ENCODE data around the gene PRSS1.
"Not testable (repeated sequence)": the region's sequence is repeated elsewhere in the genome, so short reads cannot be mapped to it uniquely, and the experiment has no call there.

PRSS1 gene

DNA sequence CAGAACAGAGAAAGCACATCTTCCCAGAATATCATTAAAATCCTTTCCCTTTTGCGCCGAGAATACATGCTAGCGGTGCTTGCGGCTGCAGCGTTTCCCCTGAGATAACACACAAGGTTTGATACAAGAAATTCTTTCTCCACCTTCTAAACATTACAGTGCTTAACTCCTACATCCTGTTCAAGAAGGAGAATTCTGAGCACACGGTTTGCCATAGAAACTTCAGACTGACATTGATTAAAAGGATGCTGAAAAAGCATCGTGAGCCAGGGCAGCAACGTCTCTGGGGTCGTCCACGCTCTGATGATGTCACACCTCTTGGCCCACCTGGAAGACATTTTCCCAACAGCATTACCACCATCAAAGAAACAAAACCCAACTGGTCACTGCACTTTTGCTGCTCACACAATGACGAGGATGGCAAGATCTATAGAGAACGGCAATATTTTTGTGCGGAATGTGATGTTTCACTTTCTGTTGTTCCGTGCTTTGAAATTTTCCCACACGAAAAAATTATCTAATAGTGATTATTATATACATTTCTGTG is 27.0 kb upstream of the PRSS1 start:
- TF ChIP-seq, protein P1, sequence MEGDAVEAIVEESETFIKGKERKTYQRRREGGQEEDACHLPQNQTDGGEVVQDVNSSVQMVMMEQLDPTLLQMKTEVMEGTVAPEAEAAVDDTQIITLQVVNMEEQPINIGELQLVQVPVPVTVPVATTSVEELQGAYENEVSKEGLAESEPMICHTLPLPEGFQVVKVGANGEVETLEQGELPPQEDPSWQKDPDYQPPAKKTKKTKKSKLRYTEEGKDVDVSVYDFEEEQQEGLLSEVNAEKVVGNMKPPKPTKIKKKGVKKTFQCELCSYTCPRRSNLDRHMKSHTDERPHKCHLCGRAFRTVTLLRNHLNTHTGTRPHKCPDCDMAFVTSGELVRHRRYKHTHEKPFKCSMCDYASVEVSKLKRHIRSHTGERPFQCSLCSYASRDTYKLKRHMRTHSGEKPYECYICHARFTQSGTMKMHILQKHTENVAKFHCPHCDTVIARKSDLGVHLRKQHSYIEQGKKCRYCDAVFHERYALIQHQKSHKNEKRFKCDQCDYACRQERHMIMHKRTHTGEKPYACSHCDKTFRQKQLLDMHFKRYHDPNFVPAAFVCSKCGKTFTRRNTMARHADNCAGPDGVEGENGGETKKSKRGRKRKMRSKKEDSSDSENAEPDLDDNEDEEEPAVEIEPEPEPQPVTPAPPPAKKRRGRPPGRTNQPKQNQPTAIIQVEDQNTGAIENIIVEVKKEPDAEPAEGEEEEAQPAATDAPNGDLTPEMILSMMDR (IDR thresholded peaks at IDR 0.05; ENCODE audit: poor library complexity, severe bottlenecking), result no peak
- ATAC-seq (ENCODE audit: low read depth), result no peak

DNA sequence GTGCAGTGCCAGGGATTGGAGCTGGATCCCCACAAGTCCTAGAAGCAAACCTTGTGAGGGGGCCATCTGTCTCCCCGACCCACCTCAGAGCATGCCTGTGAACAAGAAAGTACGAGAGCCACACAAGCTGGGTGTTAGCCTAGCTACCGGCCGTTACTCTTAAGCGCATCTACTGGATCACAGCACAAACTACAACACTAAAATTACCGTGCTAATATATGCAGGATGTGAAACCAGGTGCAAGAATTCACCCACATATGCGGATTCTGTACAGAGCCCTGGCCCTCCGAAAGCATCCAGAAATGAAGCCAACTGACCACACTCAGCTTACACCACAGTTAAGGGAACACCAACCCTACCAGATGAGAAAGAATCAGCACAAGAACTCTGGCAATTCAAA is 16.0 kb upstream of the PRSS1 start:
- H3K4me1 ChIP-seq (ENCODE audit: insufficient read depth, poor library complexity, severe bottlenecking), result no peaks in the 10 kb centered on the region
- H3K9me3 ChIP-seq (ENCODE audit: severe bottlenecking), result no peaks in the 10 kb centered on the region
- no peaks in the 10 kb centered on the region for H3K36me3 ChIP-seq (ENCODE audit: low read depth)
- peaks cover 24% of the 10 kb centered on the region for H3K27me3 ChIP-seq (ENCODE audit: insufficient read depth, poor library complexity, severe bottlenecking)
- no peak for DNase-seq (ENCODE audit: low spot score)
- H3K4me3 ChIP-seq (ENCODE audit: severe bottlenecking), result no peak overlapping the region
- TF ChIP-seq, protein P1 (IDR thresholded peaks at IDR 0.05; ENCODE audit: poor library complexity, severe bottlenecking), result no peak
- H3K27ac ChIP-seq (ENCODE audit: poor library complexity, severe bottlenecking), result no peak overlapping the region
- ATAC-seq (ENCODE audit: low read depth), result no peak

More for the DNA sequence above, 27.0 kb upstream of the PRSS1 start:
- no peaks in the 10 kb centered on the region for H3K36me3 ChIP-seq (ENCODE audit: low read depth)
- no peak for DNase-seq (ENCODE audit: low spot score)
- H3K9me3 ChIP-seq (ENCODE audit: severe bottlenecking), result no peaks in the 10 kb centered on the region
- no peak overlapping the region for H3K27ac ChIP-seq (ENCODE audit: poor library complexity, severe bottlenecking)
- no peaks in the 10 kb centered on the region for H3K27me3 ChIP-seq (ENCODE audit: insufficient read depth, poor library complexity, severe bottlenecking)
- H3K4me3 ChIP-seq (ENCODE audit: severe bottlenecking), result no peak overlapping the region
- no peaks in the 10 kb centered on the region for H3K4me1 ChIP-seq (ENCODE audit: insufficient read depth, poor library complexity, severe bottlenecking)

DNA sequence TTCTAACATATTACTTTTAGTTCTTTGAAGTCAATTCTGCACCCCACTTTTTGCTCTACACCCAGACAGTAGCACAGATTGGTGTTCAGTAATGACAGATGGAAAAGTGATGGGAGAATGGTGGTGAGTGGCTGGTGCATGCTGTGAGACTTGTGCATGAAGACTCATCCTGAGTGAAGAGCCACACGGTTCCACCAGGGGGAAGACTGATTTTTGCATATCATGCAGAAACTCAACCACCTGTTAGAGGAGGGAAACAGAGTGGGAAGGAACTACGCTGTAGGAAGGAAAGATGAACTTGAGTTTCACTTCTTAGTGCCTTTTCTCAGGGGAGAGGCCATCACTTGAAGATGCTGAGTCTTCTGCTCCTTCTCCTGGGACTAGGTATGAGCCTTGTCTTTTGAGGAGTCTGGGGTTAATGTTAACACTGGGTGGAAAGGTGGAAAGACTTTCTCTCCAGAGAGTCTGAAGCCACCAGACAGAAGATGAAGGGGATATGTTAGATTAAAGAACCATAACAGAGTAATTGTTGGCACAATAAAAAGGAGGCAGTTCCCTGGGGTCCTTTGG is 9.3 kb upstream of the PRSS1 start:
- no peak overlapping the region for H3K4me3 ChIP-seq (ENCODE audit: severe bottlenecking)
- TF ChIP-seq, protein P1 (IDR thresholded peaks at IDR 0.05; ENCODE audit: poor library complexity, severe bottlenecking), result no peak
- no peak for ATAC-seq (ENCODE audit: low read depth)
- H3K4me1 ChIP-seq (ENCODE audit: insufficient read depth, poor library complexity, severe bottlenecking), result no peaks in the 10 kb centered on the region
- H3K27ac ChIP-seq (ENCODE audit: poor library complexity, severe bottlenecking), result no peak overlapping the region
- H3K36me3 ChIP-seq (ENCODE audit: low read depth), result no peaks in the 10 kb centered on the region
- no peaks in the 10 kb centered on the region for H3K27me3 ChIP-seq (ENCODE audit: insufficient read depth, poor library complexity, severe bottlenecking)
- no peaks in the 10 kb centered on the region for H3K9me3 ChIP-seq (ENCODE audit: severe bottlenecking)
- DNase-seq (ENCODE audit: low spot score), result no peak

DNA sequence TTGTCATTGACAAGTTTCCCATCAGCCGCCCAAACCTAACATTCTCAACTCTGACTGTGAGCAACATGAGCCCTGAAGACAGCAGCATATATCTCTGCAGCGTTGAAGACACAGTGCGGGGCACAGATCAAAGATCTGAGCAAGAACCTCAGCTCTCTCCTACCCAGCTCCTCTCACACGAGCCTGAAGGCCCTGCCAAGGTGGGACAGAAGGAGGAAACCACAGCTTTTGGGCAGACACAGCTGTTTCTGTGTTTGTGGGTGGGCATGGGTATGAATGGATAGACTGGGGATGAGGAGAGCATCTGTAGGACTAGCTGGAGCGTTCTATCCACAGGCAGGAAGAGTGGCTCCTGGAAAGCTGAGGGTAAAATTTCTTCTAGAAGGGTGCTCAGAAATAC is 8.5 kb upstream of the PRSS1 start:
- TF ChIP-seq, protein P1 (IDR thresholded peaks at IDR 0.05; ENCODE audit: poor library complexity, severe bottlenecking), result no peak
- Histone ChIP-seq H3K4me3 (ENCODE audit: severe bottlenecking) (no peak overlapping the region), H3K4me1 (ENCODE audit: insufficient read depth, poor library complexity, severe bottlenecking) (no peaks in the 10 kb centered on the region), H3K27ac (ENCODE audit: poor library complexity, severe bottlenecking) (no peak overlapping the region), H3K9me3 (ENCODE audit: severe bottlenecking) (no peaks in the 10 kb centered on the region), H3K27me3 (ENCODE audit: insufficient read depth, poor library complexity, severe bottlenecking) (no peaks in the 10 kb centered on the region), H3K36me3 (ENCODE audit: low read depth) (no peaks in the 10 kb centered on the region)
- ATAC-seq (ENCODE audit: low read depth), result no peak
- no peak for DNase-seq (ENCODE audit: low spot score)

DNA sequence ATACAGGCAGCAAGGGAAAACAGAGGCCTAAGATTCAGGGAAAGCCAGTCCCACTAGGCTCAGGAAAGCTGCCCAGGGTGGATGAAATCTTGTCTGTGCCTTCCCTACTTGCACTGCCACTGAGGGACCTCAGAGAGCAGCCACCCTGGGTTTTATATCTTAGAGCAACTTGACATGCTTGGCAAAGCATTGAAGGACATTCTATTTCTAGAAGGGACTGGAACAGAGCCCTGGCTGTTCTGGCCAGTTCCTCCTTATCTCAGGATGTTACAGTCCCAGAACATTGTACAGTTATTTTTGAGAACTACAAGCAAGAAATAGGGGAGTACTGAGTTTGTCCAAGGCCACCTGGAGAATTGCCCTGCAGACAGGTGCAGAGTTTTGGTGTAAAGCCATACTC is 7.3 kb upstream of the PRSS1 start:
- ATAC-seq (ENCODE audit: low read depth); DNase-seq (ENCODE audit: low spot score): not testable (repeated sequence)

More for the DNA sequence above, 7.3 kb upstream of the PRSS1 start:
- H3K4me1 ChIP-seq (ENCODE audit: insufficient read depth, poor library complexity, severe bottlenecking); H3K9me3 ChIP-seq (ENCODE audit: severe bottlenecking); H3K27ac ChIP-seq (ENCODE audit: poor library complexity, severe bottlenecking); H3K36me3 ChIP-seq (ENCODE audit: low read depth); H3K4me3 ChIP-seq (ENCODE audit: severe bottlenecking); H3K27me3 ChIP-seq (ENCODE audit: insufficient read depth, poor library complexity, severe bottlenecking): not testable (repeated sequence)

Measured in RWPE2 (cell line).